BE2C (cell line): ENCODE data around the gene PARP2.

Experiments
- DNase-seq: peaks from one replicate; pipeline ENCODE4 v3.0.0-alpha.2; 2020
- H3K27me3 ChIP-seq: fragments of 250-450 bp; sonication (Bioruptor Pico); 2 replicates; pipeline ENCODE4 v1.5.1; 2020; ENCODE audit warnings: mild to moderate bottlenecking
- H3K36me3 ChIP-seq: fragments of 250-450 bp; sonication (Bioruptor Pico); 2 replicates; pipeline ENCODE4 v1.5.1; 2020; ENCODE audit warnings: mild to moderate bottlenecking
- H3K4me1 ChIP-seq: fragments of 250-450 bp; sonication (Bioruptor Pico); 2 replicates; pipeline ENCODE4 v1.5.1; 2020
- H3K4me3 ChIP-seq: 2 replicates; pipeline ENCODE4 v1.5.1; 2011; ENCODE audit warnings: low read depth, low read length
- H3K9me3 ChIP-seq: fragments of 250-450 bp; sonication (Bioruptor Pico); 2 replicates; pipeline ENCODE4 v1.5.1; 2020
- TF ChIP-seq, protein P1 (sequence below): IDR thresholded peaks from 2 replicates; pipeline ENCODE4 v1.5.1; 2012; ENCODE audit warnings: mild to moderate bottlenecking, low read depth, low read length

PARP2 gene

DNA sequence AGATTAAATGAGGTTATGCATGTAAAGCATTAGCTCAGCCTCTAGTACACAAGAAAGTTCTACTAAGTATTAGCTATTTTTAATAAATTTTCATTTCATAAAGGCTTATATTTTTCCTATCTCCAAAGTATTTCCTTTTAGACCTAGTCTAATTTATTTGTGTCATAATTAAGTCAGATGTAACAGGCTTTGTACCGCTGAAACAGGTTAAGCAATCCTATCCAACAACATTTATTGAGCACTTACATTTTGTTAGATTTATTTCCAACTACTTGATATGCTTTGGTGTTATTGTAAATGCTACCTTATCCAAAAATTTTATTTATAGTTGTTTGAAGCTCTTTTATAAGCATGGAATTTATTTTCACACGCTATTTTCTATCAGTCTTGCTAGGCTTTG is 1.8 kb upstream of the PARP2 start:
- no peak for DNase-seq
- no peaks in the 10 kb centered on the region for H3K27me3 ChIP-seq
- H3K4me1 ChIP-seq = no peaks in the 10 kb centered on the region
- peak overlapping the region; percentile 81 for H3K4me3 ChIP-seq
- H3K9me3 ChIP-seq = no peaks in the 10 kb centered on the region
- TF ChIP-seq, protein P1, sequence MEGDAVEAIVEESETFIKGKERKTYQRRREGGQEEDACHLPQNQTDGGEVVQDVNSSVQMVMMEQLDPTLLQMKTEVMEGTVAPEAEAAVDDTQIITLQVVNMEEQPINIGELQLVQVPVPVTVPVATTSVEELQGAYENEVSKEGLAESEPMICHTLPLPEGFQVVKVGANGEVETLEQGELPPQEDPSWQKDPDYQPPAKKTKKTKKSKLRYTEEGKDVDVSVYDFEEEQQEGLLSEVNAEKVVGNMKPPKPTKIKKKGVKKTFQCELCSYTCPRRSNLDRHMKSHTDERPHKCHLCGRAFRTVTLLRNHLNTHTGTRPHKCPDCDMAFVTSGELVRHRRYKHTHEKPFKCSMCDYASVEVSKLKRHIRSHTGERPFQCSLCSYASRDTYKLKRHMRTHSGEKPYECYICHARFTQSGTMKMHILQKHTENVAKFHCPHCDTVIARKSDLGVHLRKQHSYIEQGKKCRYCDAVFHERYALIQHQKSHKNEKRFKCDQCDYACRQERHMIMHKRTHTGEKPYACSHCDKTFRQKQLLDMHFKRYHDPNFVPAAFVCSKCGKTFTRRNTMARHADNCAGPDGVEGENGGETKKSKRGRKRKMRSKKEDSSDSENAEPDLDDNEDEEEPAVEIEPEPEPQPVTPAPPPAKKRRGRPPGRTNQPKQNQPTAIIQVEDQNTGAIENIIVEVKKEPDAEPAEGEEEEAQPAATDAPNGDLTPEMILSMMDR = no peak
- peaks cover 18% of the 10 kb centered on the region for H3K36me3 ChIP-seq

DNA sequence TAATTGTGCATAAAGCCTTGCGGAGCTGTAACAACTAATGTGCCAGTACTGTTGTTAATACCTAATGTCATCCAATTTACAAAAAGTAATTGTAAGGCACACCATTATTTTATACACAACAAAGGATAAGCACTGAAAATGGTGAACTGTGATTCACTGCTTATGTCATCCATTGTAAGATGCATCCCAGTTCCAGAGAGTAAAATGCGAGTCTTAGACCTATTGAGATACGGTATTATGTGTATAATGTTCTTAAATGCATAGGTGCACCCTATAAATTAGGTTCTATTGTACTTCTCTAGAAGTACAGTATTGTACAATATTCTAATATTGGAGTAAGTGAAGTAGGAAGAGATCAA is 406 bp downstream of the PARP2 start:
- H3K27me3 ChIP-seq = no peaks in the 10 kb centered on the region
- peaks cover 24% of the 10 kb centered on the region for H3K36me3 ChIP-seq
- DNase-seq = no peak
- H3K4me3 ChIP-seq = peak overlapping the region; percentile 93
- H3K9me3 ChIP-seq = no peaks in the 10 kb centered on the region
- no peaks in the 10 kb centered on the region for H3K4me1 ChIP-seq
- TF ChIP-seq, protein P1 = no peak

DNA sequence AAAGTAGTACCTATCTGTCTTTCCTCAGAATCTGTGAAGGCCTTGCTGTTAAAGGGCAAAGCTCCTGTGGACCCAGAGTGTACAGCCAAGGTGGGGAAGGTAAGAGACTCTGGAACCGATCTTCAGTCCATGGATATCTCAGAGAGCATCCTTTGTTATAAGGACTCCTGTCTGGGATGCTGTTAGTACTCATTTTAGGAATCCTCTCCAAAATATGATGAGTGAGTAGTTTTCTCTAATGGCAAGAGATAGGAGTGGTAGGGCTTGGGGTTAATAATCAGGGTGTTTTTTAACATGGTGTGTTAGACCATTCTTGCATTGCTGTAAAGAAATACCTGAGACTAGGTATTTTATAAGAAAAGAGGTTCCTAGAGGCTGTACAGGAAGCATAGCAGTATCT is 1.9 kb downstream of the PARP2 start:
- Histone ChIP-seq H3K4me3 (no peak overlapping the region), H3K9me3 (no peaks in the 10 kb centered on the region), H3K4me1 (no peaks in the 10 kb centered on the region), H3K27me3 (no peaks in the 10 kb centered on the region), H3K36me3 (peaks cover 39% of the 10 kb centered on the region)
- TF ChIP-seq, protein P1 = no peak
- no peak for DNase-seq

DNA sequence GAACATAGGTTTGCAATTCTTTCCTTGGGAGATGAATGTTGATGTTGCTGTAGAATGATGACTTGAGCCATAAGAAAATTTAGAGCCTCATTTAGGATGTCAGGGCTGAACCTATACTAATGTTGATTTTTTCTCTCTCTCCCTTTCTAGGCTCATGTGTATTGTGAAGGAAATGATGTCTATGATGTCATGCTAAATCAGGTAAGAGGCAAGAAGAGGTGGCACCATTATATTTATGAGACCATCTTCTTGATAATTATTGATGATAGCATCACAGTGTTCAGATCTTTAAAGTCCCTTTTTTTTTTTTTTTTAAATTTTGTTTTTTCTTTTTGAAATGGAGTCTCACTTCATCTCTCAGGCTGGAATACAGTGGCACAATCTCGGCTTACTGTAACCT is 3.3 kb downstream of the PARP2 start:
- Histone ChIP-seq H3K4me1 (no peaks in the 10 kb centered on the region), H3K36me3 (peaks cover 50% of the 10 kb centered on the region), H3K27me3 (no peaks in the 10 kb centered on the region), H3K4me3 (no peak overlapping the region), H3K9me3 (no peaks in the 10 kb centered on the region)
- DNase-seq = no peak
- TF ChIP-seq, protein P1 = no peak

DNA sequence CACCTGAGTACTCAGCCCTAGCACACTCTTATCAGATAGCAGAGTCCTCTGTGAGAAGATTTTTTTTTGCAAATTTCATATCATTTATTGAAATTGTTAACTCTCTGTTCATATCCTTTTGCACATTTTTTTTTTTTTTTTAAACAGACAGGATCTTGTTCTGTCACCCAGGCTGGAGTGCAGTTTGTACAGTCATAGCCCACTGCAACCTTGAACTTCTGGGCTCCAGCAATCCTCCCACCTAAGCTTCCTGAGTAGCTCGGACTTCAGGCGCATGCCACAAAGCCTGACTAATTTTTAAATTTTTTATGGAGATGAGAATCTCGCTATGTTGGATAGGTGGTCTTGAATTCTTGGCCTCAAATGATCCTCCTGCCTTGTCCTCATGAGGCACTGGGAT is 4.3 kb downstream of the PARP2 start:
- Histone ChIP-seq H3K9me3 (no peaks in the 10 kb centered on the region), H3K4me1 (no peaks in the 10 kb centered on the region), H3K27me3 (no peaks in the 10 kb centered on the region), H3K36me3 (peaks cover 60% of the 10 kb centered on the region), H3K4me3 (no peak overlapping the region)
- DNase-seq = no peak
- TF ChIP-seq, protein P1 = no peak

DNA sequence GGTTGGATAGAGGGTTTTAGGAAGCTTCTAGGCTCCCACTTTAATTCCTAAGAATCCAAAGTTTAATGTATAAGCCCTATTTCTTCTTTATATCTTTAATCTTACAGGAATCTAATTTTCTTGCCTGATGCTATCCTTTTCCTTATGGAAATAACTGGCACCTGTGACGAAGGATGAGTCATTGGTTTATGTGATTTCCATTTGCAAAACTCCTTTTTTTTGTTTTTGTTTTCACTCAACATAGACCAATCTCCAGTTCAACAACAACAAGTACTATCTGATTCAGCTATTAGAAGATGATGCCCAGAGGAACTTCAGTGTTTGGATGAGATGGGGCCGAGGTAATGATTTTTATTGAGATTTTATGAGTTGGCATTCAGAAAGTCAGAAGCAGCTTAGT is 6.8 kb downstream of the PARP2 start:
- H3K27me3 ChIP-seq = no peaks in the 10 kb centered on the region
- peaks cover 76% of the 10 kb centered on the region for H3K36me3 ChIP-seq
- H3K4me3 ChIP-seq = no peak overlapping the region
- no peaks in the 10 kb centered on the region for H3K9me3 ChIP-seq
- no peaks in the 10 kb centered on the region for H3K4me1 ChIP-seq
- no peak for DNase-seq
- TF ChIP-seq, protein P1 = no peak
